Activated T-helper 1 cell treated with anti-CD3 and anti-CD28 coated beads, Interleukin-12 subunit alpha, Interleukin-12 subunit beta, Interleukin-2, Interleukin-4 antibody, amounts not matched to agents 30 ng/mL and 10 ng/mL and 1 ng/mL, durations not matched to agents 14 hours and 24 hours and 36 hours (primary cell): ENCODE measurements around the gene NTSR1. TPM values are rescaled to one million over a fixed set of nuclear protein-coding genes. Genes with fewer than 3 reads are reported as not detected.

ENCODE experiments used
- DNase-seq: peaks from one replicate; pipeline ENCODE4 v3.0.0; 2021; ENCODE audit warnings: low spot score
- H3K27ac Mint-ChIP-seq: one replicate; pipeline ENCODE4 v1.8.0; 2021; ENCODE audit warnings: mild to moderate bottlenecking, mixed read lengths
- H3K27me3 Mint-ChIP-seq: one replicate; pipeline ENCODE4 v1.8.0; 2022; ENCODE audit warnings: mild to moderate bottlenecking, moderate library complexity, mixed read lengths; ENCODE audit not compliant: insufficient read depth
- H3K36me3 Mint-ChIP-seq: one replicate; pipeline ENCODE4 v1.8.0; 2021; ENCODE audit warnings: low read depth, mixed read lengths
- H3K4me1 Mint-ChIP-seq: one replicate; pipeline ENCODE4 v1.8.0; 2021; ENCODE audit warnings: low read depth, mixed read lengths
- H3K4me3 Mint-ChIP-seq: one replicate; pipeline ENCODE4 v1.8.0; 2021; ENCODE audit warnings: mild to moderate bottlenecking, moderate library complexity, mixed read lengths
- H3K9me3 Mint-ChIP-seq: one replicate; pipeline ENCODE4 v1.8.0; 2021; ENCODE audit warnings: mixed read lengths
- intact Hi-C: fragments of 100-400 bp; cut with micrococcal nuclease; formaldehyde crosslinking; loops from one replicate; pipeline ENCODE4 v1.15.1; 2024
- total RNA-seq: library from RNA; stranded (reverse); gene quantifications from 2 replicates; pipeline ENCODE4 v1.2.3, GENCODE V29; 2022

Gene NTSR1
- total RNA-seq, 1 donor from 2014 or later = not detected

GRCh38 chr20:62787866-62788265 is 79.2 kb downstream of the NTSR1 start:
- no peaks in the 10 kb centered on the region for H3K9me3 Mint-ChIP-seq
- H3K36me3 Mint-ChIP-seq = no peaks in the 10 kb centered on the region
- intact Hi-C loops = no loop called here
- peaks cover 7% of the 10 kb centered on the region for H3K4me1 Mint-ChIP-seq
- peaks cover 12% of the 10 kb centered on the region for H3K27me3 Mint-ChIP-seq
- no peak overlapping the region for H3K4me3 Mint-ChIP-seq
- no peak overlapping the region for H3K27ac Mint-ChIP-seq
- no peak for DNase-seq

GRCh38 chr20:62788607-62789006 is 80.0 kb downstream of the NTSR1 start:
- Mint-ChIP-seq H3K4me1 (peaks cover 12% of the 10 kb centered on the region), H3K27me3 (peaks cover 12% of the 10 kb centered on the region), H3K27ac (no peak overlapping the region), H3K4me3 (no peak overlapping the region), H3K9me3 (no peaks in the 10 kb centered on the region), H3K36me3 (no peaks in the 10 kb centered on the region)
- DNase-seq = no peak
- intact Hi-C loops = no loop called here

- H3K4me3 Mint-ChIP-seq = no peak overlapping the region
- no peaks in the 10 kb centered on the region for H3K36me3 Mint-ChIP-seq
- peaks cover 12% of the 10 kb centered on the region for H3K27me3 Mint-ChIP-seq
- no peak for DNase-seq
- peaks cover 15% of the 10 kb centered on the region for H3K4me1 Mint-ChIP-seq
- intact Hi-C loops = loop anchor here (5.0 to 10.0 kb wide), 3 partner anchors 68 to 725 kb away; partner anchors contain the start of genes OSBPL2 and TAF4
- no peak overlapping the region for H3K27ac Mint-ChIP-seq
- H3K9me3 Mint-ChIP-seq = no peaks in the 10 kb centered on the region
These were observed 81.4 kb downstream of the NTSR1 start for GRCh38 chr20:62790075-62790474.

DNA sequence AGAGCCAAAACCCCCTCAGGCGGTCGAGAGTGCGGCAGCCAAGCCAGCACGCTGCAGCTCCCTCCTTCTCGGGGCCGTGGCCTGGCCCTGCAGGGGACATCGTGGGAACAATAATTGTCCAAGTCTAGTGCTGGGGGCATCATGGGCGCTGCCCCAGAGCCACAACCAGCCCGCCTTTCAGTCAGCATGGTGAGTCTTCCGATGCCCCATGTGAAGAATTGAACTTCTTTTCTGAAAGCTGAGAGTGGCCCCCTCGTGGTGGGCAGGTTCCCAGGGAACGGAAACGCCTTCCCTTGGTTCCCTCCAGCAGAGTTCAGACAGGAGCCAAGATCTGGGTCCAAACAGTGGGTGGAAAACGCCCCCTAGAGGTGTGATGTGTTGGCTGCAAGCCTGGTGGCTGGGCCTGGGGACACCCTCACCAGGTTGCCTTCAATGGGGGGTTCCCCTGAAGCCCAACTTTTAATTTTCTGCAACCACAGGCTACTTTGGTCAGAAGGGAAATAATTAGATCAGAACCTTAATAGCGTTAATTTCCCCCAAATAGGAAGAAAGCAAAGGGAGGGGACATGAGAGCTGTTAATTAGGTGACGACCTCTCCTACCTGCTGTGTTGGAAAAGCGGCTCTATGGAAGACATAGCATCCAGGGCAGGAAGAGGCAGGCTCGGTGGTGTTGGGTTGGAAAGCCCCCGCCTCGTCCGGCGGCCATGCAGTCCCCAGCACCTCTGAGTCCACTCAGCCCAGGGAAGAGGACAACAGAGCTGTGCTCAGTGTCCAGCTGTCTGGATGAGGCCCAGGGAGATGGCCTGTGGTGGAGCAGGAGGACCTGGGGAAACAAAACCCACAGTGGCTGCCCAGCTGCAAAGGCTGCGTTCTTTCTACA is 82.9 kb downstream of the NTSR1 start:
- DNase-seq = peak; percentile 67
- Mint-ChIP-seq H3K27ac (peak overlapping the region; percentile 0), H3K9me3 (no peaks in the 10 kb centered on the region), H3K27me3 (peaks cover 12% of the 10 kb centered on the region), H3K36me3 (no peaks in the 10 kb centered on the region), H3K4me1 (peaks cover 15% of the 10 kb centered on the region), H3K4me3 (no peak overlapping the region)
- intact Hi-C loops = loop anchor here (1.0 to 10.0 kb wide), 5 partner anchors 69 to 727 kb away; partner anchors contain the start of genes OSBPL2 and TAF4

GRCh38 chr20:62792182-62792939 is 83.7 kb downstream of the NTSR1 start:
- Mint-ChIP-seq H3K27me3 (peaks cover 9% of the 10 kb centered on the region), H3K4me1 (peaks cover 15% of the 10 kb centered on the region), H3K27ac (peak overlapping the region; percentile 52), H3K36me3 (no peaks in the 10 kb centered on the region), H3K4me3 (peak overlapping the region; percentile 6), H3K9me3 (no peaks in the 10 kb centered on the region)
- DNase-seq = no peak
- intact Hi-C loops = loop anchor here (5.0 to 10.0 kb wide), 3 partner anchors 70 to 728 kb away; partner anchors contain the start of genes OSBPL2 and TAF4

DNA sequence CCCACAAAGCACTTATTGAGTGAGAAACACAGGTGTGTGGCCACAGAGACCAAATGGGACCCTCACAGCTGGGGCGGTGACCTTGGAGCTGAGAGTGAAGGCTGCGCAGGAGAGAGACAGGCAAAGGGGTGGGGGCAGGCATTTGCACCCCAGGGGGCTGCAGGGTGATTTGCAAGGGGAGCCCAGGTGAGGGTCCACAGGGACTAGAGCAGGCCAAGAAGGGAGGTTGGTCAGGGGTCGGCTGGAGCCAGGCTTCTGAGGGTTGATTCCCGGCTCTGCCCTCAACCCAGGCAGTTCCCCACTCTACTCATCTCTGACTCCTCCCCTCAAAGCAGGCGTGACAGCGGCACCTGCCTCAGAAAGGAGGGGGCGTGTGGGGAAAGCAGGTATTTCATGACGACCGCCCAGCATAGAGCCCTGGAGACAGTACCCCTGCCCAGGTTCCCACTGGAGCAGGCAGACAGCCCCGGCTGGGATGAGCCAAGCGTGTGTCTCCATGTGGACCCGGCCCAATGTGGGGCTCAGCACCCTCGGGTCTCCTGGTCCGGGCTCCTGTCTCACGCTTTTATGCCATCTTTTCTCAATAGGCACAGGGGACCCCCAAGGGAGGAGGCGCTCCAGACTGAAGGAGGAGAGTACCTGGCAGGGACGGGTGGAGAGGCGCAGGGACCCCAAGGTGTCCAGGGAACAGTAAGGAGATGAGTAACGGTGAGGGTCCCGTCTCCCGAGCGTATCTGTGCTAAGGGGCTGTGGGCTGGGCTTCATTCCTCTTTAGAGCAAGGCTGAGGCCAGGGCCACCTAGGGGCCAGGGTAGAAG is 84.5 kb downstream of the NTSR1 start:
- H3K27ac Mint-ChIP-seq = peak overlapping the region; percentile 86
- peaks cover 9% of the 10 kb centered on the region for H3K27me3 Mint-ChIP-seq
- intact Hi-C loops = loop anchor here (5.0 to 10.0 kb wide), 3 partner anchors 71 to 728 kb away; partner anchors contain the start of genes OSBPL2 and TAF4
- peaks cover 15% of the 10 kb centered on the region for H3K4me1 Mint-ChIP-seq
- DNase-seq = no peak
- peak overlapping the region; percentile 15 for H3K4me3 Mint-ChIP-seq
- H3K9me3 Mint-ChIP-seq = no peaks in the 10 kb centered on the region
- H3K36me3 Mint-ChIP-seq = peaks cover 3% of the 10 kb centered on the region

GRCh38 chr20:62793757-62794006 is 85.0 kb downstream of the NTSR1 start:
- no peaks in the 10 kb centered on the region for H3K9me3 Mint-ChIP-seq
- H3K36me3 Mint-ChIP-seq = peaks cover 7% of the 10 kb centered on the region
- H3K27ac Mint-ChIP-seq = peak overlapping the region; percentile 67
- no peak for DNase-seq
- intact Hi-C loops = loop anchor here (1.0 to 10.0 kb wide), 14 partner anchors 11 to 729 kb away; partner anchors contain the start of genes ADRM1, CABLES2, LSM14B and OGFR
- H3K27me3 Mint-ChIP-seq = peaks cover 9% of the 10 kb centered on the region
- peak overlapping the region; percentile 56 for H3K4me3 Mint-ChIP-seq
- peaks cover 15% of the 10 kb centered on the region for H3K4me1 Mint-ChIP-seq

DNA sequence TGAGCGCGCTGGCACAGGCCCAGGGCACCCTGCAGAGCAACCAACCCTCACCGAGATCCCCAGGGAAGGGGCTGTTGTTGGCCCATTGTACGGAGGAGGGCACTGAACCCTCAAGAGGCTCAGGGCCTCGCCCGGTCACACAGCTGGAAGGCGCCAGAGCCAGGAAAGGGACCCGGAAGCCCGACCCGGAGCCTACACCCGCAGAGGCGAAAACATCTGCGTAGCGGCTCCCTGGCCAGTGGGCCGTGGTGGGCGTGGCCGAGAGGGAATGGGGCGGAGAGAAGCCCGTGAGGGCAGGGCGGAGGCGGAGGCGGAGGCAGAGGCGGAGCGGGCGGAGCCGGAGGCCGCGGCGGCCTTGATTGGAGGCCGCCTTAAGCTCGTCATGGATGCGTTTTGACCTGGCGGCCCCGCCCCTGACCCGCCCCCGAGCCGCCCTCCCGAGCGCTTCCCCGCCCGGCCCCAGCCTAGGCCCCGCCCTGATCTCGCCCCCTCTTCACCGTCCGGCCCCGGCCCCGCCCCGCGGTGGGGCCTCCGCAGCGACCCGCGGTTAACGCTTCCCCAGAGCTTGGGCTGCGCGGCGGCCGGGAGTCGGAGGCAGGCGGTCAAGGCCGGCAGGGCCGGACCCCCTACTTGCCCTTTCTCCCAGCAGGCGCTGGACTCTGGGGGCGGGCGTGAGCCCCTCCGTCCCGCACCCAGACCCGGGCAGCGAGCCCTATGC is 85.5 kb downstream of the NTSR1 start:
- H3K9me3 Mint-ChIP-seq = no peaks in the 10 kb centered on the region
- H3K36me3 Mint-ChIP-seq = peaks cover 9% of the 10 kb centered on the region
- H3K27ac Mint-ChIP-seq = peak overlapping the region; percentile 91
- H3K27me3 Mint-ChIP-seq = peaks cover 9% of the 10 kb centered on the region
- H3K4me1 Mint-ChIP-seq = peaks cover 15% of the 10 kb centered on the region
- H3K4me3 Mint-ChIP-seq = peak overlapping the region; percentile 81
- peak; percentile 96 for DNase-seq
- intact Hi-C loops = loop anchor here (1.0 to 10.0 kb wide), 14 partner anchors 10 to 729 kb away; partner anchors contain the start of genes ADRM1, CABLES2, LSM14B and OGFR

- peaks cover 16% of the 10 kb centered on the region for H3K36me3 Mint-ChIP-seq
- peak; percentile 62 for DNase-seq
- intact Hi-C loops = loop anchor here (2.0 to 10.0 kb wide), 6 partner anchors 132 to 730 kb away; partner anchors contain the start of genes CABLES2, DIDO1, LSM14B and OSBPL2
- peaks cover 15% of the 10 kb centered on the region for H3K4me1 Mint-ChIP-seq
- peaks cover 5% of the 10 kb centered on the region for H3K27me3 Mint-ChIP-seq
- no peaks in the 10 kb centered on the region for H3K9me3 Mint-ChIP-seq
- peak overlapping the region; percentile 91 for H3K27ac Mint-ChIP-seq
- H3K4me3 Mint-ChIP-seq = peak overlapping the region; percentile 81
These were observed 86.6 kb downstream of the NTSR1 start for GRCh38 chr20:62795023-62795761.

DNA sequence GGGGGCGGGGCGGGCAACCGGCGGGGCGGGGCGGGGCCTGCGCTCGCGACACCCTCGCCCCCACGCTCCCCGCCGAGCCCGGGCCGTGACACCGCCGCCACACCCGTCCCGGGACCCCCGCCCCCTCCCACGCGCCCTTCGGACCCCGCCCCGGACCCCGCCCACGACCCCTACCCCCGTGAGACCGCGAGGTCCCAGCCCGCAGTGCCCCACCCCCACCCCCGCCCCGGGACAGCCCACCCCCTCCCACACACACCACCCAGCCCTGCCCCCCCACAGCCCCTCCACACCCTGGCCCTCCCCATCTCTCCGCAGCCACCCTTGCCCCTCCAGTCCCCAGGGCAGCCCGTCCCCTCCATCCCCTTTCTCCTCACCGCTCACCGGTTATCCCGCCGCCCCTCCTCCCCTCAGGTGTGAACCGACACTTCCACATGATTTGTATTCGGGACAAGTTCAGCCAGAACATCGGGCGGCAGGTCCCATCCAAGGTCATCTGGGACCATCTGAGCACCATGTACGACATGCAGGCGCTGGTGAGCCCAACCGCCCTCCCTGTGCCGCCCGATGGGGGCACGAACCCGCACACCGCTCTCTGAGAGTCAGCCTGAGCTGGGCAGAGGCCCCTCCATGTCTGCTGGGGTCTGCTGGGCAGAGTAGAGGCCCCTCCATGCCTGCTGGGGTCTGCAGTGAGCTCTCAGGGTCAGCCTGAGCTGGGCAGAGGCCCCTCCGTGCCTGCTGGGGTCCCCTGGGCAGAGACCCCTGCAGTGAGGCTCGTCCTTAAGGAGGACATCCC is 88.3 kb downstream of the NTSR1 start:
- Mint-ChIP-seq H3K27me3 (no peaks in the 10 kb centered on the region), H3K4me1 (peaks cover 8% of the 10 kb centered on the region), H3K27ac (peak overlapping the region; percentile 83)

More for the DNA sequence above, 88.3 kb downstream of the NTSR1 start:
- Mint-ChIP-seq H3K4me3 (peak overlapping the region; percentile 87), H3K9me3 (no peaks in the 10 kb centered on the region), H3K36me3 (peaks cover 22% of the 10 kb centered on the region)
- DNase-seq = no peak
- intact Hi-C loops = loop anchor here (1.0 to 10.0 kb wide), 4 partner anchors 11 to 732 kb away; partner anchors contain the start of genes DIDO1, OSBPL2 and TAF4
